ENCODE measurements around the gene TEX55. TPM values are rescaled to one million over a fixed set of nuclear protein-coding genes. Genes with fewer than 3 reads are reported as not detected.

TEX55 gene
- not detected in 2 replicates for total RNA-seq

GRCh38 chr3:119145500-119146167 lies at the start of gene TEX55:
Gene TEX55 (plus strand): TSS chr3:119146165. CDS start chr3:119146190, 25 bp downstream.

GRCh38 chr3:119173325-119173724 lies 27.4 kb downstream of the TEX55 start, which contains the start of gene UPK1B:
Gene UPK1B (plus strand): TSS chr3:119173598. CDS start chr3:119186742, 13,144 bp downstream.

Other genes starting within 250 kb of the TEX55 start
- gene IGSF11, start 111.3 kb upstream of the TEX55 start, total RNA-seq, result not detected in 2 replicates
- 1.0 TPM in 1 of 2 replicates, not detected in the other for gene UPK1B, start 27.4 kb downstream of the TEX55 start, total RNA-seq
- 5.8 and 19.1 TPM in 2 replicates for gene B4GALT4, start 94.7 kb downstream of the TEX55 start, total RNA-seq
- gene ARHGAP31, start 148.2 kb downstream of the TEX55 start, total RNA-seq, result 23.5 and 23.8 TPM in 2 replicates